ENCODE results near the gene MYO1E.

GRCh38 chr15:59252137-59252536, 120.5 kb downstream of the MYO1E start:
- TF ChIP-seq MAX (IDR thresholded peaks at IDR 0.05) (no peak), JUND (IDR thresholded peaks at IDR 0.05) (no peak), CTCF (IDR thresholded peaks at IDR 0.05; ENCODE audit: low read depth, low read length, missing input control) (no peak), TAF1 (conservative IDR thresholded peaks at IDR 0.05) (no peak), REST (IDR thresholded peaks at IDR 0.05) (no peak), ATF3 (IDR thresholded peaks at IDR 0.05) (no peak), EGR1 (IDR thresholded peaks at IDR 0.05; ENCODE audit: low read depth in 2 of 2) (no peak), GABPA (IDR thresholded peaks at IDR 0.05 in 1 of 2, conservative IDR thresholded peaks at IDR 0.05 in 1 of 2) (no peak), ZBTB33 (IDR thresholded peaks at IDR 0.05) (no peak), RAD21 (IDR thresholded peaks at IDR 0.05) (no peak), SP1 (IDR thresholded peaks at IDR 0.05) (no peak), FOXA2 (IDR thresholded peaks at IDR 0.05) (no peak)

Data from liver (tissue), 3 donors.